HepG2 (cell line): ENCODE results near the gene KCNA1. TPM values are rescaled to one million over a fixed set of nuclear protein-coding genes. Genes with fewer than 3 reads are reported as not detected.

ENCODE experiments used
- ATAC-seq: fragments of 200-7000 bp; cut with Tn5 transposase; 3 replicates; pipeline ENCODE4 v1.9.1; 2020; ENCODE audit warnings: mild to moderate bottlenecking, moderate library complexity
- BruUV-seq: library from RNA; stranded (reverse); fragments of 400-500 nt; replicated peaks from 2 replicates; lab custom pipeline; 2021; lab: Mats Ljungman, UMichigan
- CTCF ChIA-PET: fragments of 300-600 bp; formaldehyde crosslinking; extraction: SDS; loops from one replicate; lab custom pipeline; 2021; ENCODE audit warnings: low total read pairs, inconsistent platforms, low intra/inter-chr PET ratio; lab: Yijun Ruan, JAX
- POLR2A ChIA-PET: fragments of 350-600 bp; sonication (Branson Sonifier 250); formaldehyde crosslinking; loops from one replicate; lab custom pipeline; 2020; ENCODE audit warnings: antibody characterized with exemption, inconsistent platforms; lab: Yijun Ruan, JAX
- DNase-seq: peaks from one replicate; pipeline ENCODE4 v3.0.0-alpha.2; 2015; ENCODE audit warnings: low spot score
- FAIRE-seq: peaks from 3 replicates; lab custom pipeline; 2011; peaks lifted over from hg19 to GRCh38; lab: Jason Lieb, UNC
- H2AFZ ChIP-seq: one replicate; pipeline ENCODE4 v1.6.1; 2011; ENCODE audit warnings: low read length, inconsistent platforms
- H3K27ac ChIP-seq: fragments of 300-600 bp; 3 replicates; pipeline ENCODE4 v1.8.0; 2011; ENCODE audit warnings: mixed run types, mild to moderate bottlenecking, mixed read lengths, low read length, inconsistent platforms; ENCODE audit not compliant: insufficient read depth; ENCODE audit errors: extremely low read length
- H3K27me3 ChIP-seq, 2 experiments: fragments of 200-600 bp in 1 of 2; 2 replicates in 1 of 2; 3 replicates in 1 of 2; pipeline versions ENCODE4 v1.6.0 to v1.8.0; 2011; ENCODE audit warnings: low read length in 2 of 2, mild to moderate bottlenecking in 2 of 2, moderate library complexity in 2 of 2, inconsistent platforms in 1 of 2; ENCODE audit not compliant: insufficient read depth in 2 of 2, control insufficient read depth in 1 of 2
- H3K36me3 ChIP-seq, 2 experiments: fragments of 200-600 bp in 1 of 2; replicated peaks in 1 of 2; 2 replicates in 1 of 2; 3 replicates in 1 of 2; pipeline versions ENCODE4 v1.5.1 to v1.8.0; 2011; ENCODE audit warnings: low read length in 2 of 2, inconsistent platforms in 1 of 2; ENCODE audit not compliant: insufficient read depth in 2 of 2, control insufficient read depth in 1 of 2
- H3K4me1 ChIP-seq: 2 replicates; pipeline ENCODE4 v1.5.1; 2012; ENCODE audit warnings: low read length, inconsistent platforms; ENCODE audit not compliant: insufficient read depth
- H3K4me2 ChIP-seq: 2 replicates; pipeline ENCODE4 v1.6.0; 2011; ENCODE audit warnings: low read depth, low read length, inconsistent platforms
- H3K4me3 ChIP-seq, 3 experiments: fragments of 200-600 bp in 1 of 3; sonication (generic), shearing (Covaris generic) in 1 of 3; replicated peaks in 1 of 3; 2 replicates each; pipeline ENCODE4 v1.5.1; 2011 to 2016; ENCODE audit warnings: low read length in 3 of 3, inconsistent platforms in 2 of 3, low read depth in 2 of 3, mild to moderate bottlenecking in 2 of 3, control low read depth in 1 of 3, mixed read lengths in 1 of 3; ENCODE audit not compliant: insufficient read depth in 1 of 3
- H3K79me2 ChIP-seq: one replicate; pipeline ENCODE4 v1.6.1; 2011; ENCODE audit warnings: low read length, inconsistent platforms; ENCODE audit not compliant: insufficient read depth
- H3K9ac ChIP-seq: 2 replicates; pipeline ENCODE4 v1.6.0; 2011; ENCODE audit warnings: mild to moderate bottlenecking, low read depth, low read length, inconsistent platforms; ENCODE audit not compliant: insufficient read depth
- H3K9me3 ChIP-seq: 2 replicates; pipeline ENCODE4 v1.5.1; 2012; ENCODE audit warnings: mild to moderate bottlenecking, low read length
- H4K20me1 ChIP-seq: 2 replicates; pipeline ENCODE4 v1.6.0; 2011; ENCODE audit warnings: inconsistent platforms, mild to moderate bottlenecking, low read length, moderate library complexity; ENCODE audit not compliant: insufficient read depth
- CBX2 ChIP-seq, 2 experiments: fragments of 200-600 bp in 1 of 2; sonication (generic); formaldehyde crosslinking in 1 of 2; IDR thresholded peaks; 2 replicates each; pipeline versions ENCODE4 v1.7.0 to v1.8.1; 2018 to 2022; ENCODE audit warnings: low read depth in 2 of 2, low read length in 1 of 2, mild to moderate bottlenecking in 1 of 2, missing genetic modification reagents in 1 of 2
- HNRNPUL1 ChIP-seq: fragments of 200-400 bp; formaldehyde crosslinking; IDR thresholded peaks from 2 replicates; pipeline ENCODE4 v1.6.1; 2017; ENCODE audit warnings: low read depth, mild to moderate bottlenecking, low read length, moderate library complexity
- IRF2 ChIP-seq: IDR thresholded peaks from 2 replicates; pipeline ENCODE4 v1.6.1; 2018; ENCODE audit warnings: missing genetic modification reagents, missing compliant biosample characterization
- KDM5A ChIP-seq: fragments of 200-600 bp; sonication (generic); IDR thresholded peaks from 2 replicates; pipeline ENCODE4 v1.7.0; 2018; ENCODE audit warnings: antibody characterized with exemption, mild to moderate bottlenecking, low read length, borderline replicate concordance
- MED8 ChIP-seq: sonication (generic); formaldehyde crosslinking; IDR thresholded peaks from 2 replicates; pipeline ENCODE4 v1.8.1; 2023; ENCODE audit warnings: mild to moderate bottlenecking, missing genetic modification reagents; ENCODE audit not compliant: insufficient replicate concordance
- PPARG ChIP-seq: conservative IDR thresholded peaks from 2 replicates; pipeline ENCODE4 v1.6.1; 2016; ENCODE audit warnings: missing biosample characterization, missing genetic modification reagents
- PRDM4 ChIP-seq: sonication (generic); formaldehyde crosslinking; IDR thresholded peaks from 2 replicates; pipeline ENCODE4 v1.9.0; 2021; ENCODE audit warnings: missing genetic modification reagents, borderline replicate concordance
- TRIM24 ChIP-seq: sonication (generic); formaldehyde crosslinking; IDR thresholded peaks from 2 replicates; pipeline ENCODE4 v1.8.0; 2022; ENCODE audit warnings: mild to moderate bottlenecking, missing genetic modification reagents
- ZNF160 ChIP-seq: sonication (generic); formaldehyde crosslinking; IDR thresholded peaks from 2 replicates; pipeline ENCODE4 v1.8.0; 2022; ENCODE audit warnings: mild to moderate bottlenecking, inconsistent platforms, missing genetic modification reagents
- ZNF235 ChIP-seq: sonication (generic); formaldehyde crosslinking; IDR thresholded peaks from 2 replicates; pipeline ENCODE4 v1.8.1; 2023; ENCODE audit warnings: mild to moderate bottlenecking, missing genetic modification reagents, borderline replicate concordance
- ZNF331 ChIP-seq: sonication (generic); formaldehyde crosslinking; IDR thresholded peaks from 2 replicates; pipeline ENCODE4 v1.4.0; 2020; ENCODE audit warnings: missing genetic modification reagents
- ZNF441 ChIP-seq: sonication (generic); formaldehyde crosslinking; IDR thresholded peaks from 2 replicates; pipeline ENCODE4 v1.7.0; 2021; ENCODE audit warnings: missing genetic modification reagents, borderline replicate concordance
- WGBS: methylation state at CpG from one replicate; pipeline ENCODE4 v1.1.6; 2017; ENCODE audit warnings: low lambda C conversion rate; 5-methylcytosine and 5-hydroxymethylcytosine counted together
- in situ Hi-C: cut with HindIII; loops from 2 replicates; pipeline ENCODE4 v1.10.0; 2017; ENCODE audit warnings: low pct_unique_long_range_greater_than_20kb; ENCODE audit not compliant: extremely low pct_ligation_motif_present
- intact Hi-C: fragments of 100-400 bp; cut with micrococcal nuclease; formaldehyde crosslinking; loops from one replicate; pipeline ENCODE4 v1.10.0; 2022; ENCODE audit not compliant: unreplicated experiment
- polyA plus RNA-seq, 8 experiments: library from polyadenylated mRNA; depleted of rRNA in 3 of 8; stranded (reverse) in 7 of 8; unstranded in 1 of 8; fragments of >200 nt; fragmentation: Illumina TruSeq in 4 of 8; extraction: Trizol in 4 of 8; gene quantifications; 2 replicates each; pipeline versions ENCODE4 v1.2.1 to v1.2.3, GENCODE V29; 2011 to 2016; ENCODE audit warnings: low read depth in 4 of 8, missing spikeins in 1 of 8, mixed read lengths in 1 of 8; ENCODE audit not compliant: insufficient read depth in 1 of 8
- total RNA-seq, 5 experiments: library from RNA; depleted of rRNA; stranded (reverse); fragments of >200 nt; fragmentation: Illumina TruSeq; extraction: Trizol; gene quantifications; 2 replicates each; pipeline ENCODE4 v1.2.3, GENCODE V29; 2016; ENCODE audit warnings: low read depth in 1 of 5
- TF ChIP-seq, protein P1 (sequence below): IDR thresholded peaks from 2 replicates; pipeline ENCODE4 v1.6.1; 2012; ENCODE audit warnings: low read depth, low read length, improper control_type of control experiment
- TF ChIP-seq, protein P2 (sequence below): sonication (generic); formaldehyde crosslinking; IDR thresholded peaks from 2 replicates; pipeline ENCODE4 v1.5.1; 2020; ENCODE audit warnings: missing genetic modification reagents, mild to moderate bottlenecking, borderline replicate concordance
- TF ChIP-seq, protein P3 (sequence below): sonication (generic); formaldehyde crosslinking; conservative IDR thresholded peaks from 2 replicates; pipeline ENCODE4 v1.4.0; 2020; ENCODE audit warnings: missing genetic modification reagents

The KCNA1 gene
- total and polyA plus RNA-seq, 2 of the 13 experiments (the other 11 are each of a cell fraction or from before 2014, with no cell fraction given), result not detected

DNA sequence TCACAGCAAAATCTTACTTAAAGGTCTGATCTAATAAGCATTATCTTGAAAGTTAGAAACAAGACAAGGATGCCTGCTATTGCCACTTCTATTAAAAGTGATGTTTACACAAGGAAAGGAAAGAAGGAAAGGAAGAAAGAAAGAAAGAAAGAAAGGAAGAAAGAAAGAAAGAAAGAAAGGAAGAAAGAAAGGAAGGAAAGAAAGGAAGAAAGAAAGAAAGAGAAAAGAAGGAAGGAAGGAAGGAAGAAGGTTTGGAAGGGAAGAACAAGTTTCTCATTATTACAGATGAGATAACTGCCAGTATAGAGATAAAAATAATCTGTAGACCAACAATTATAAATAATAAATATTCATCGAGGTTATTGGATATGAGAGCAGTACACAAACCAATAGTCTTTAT lies 35.8 kb upstream of the KCNA1 start:
- no peak overlapping the region for H3K4me2 ChIP-seq
- H3K27ac ChIP-seq, result no peak overlapping the region
- ATAC-seq (no peak), DNase-seq (no peak), FAIRE-seq (no peak)
- H3K9ac ChIP-seq, result no peak overlapping the region
- H3K36me3 ChIP-seq, result no peaks in the 10 kb centered on the region
- in situ Hi-C loops, result no loop called here
- H3K79me2 ChIP-seq, result no peaks in the 10 kb centered on the region
- H3K9me3 ChIP-seq, result peaks cover 9% of the 10 kb centered on the region; the same call in 1 of the 2 replicates
- no TSS peak for BruUV-seq
- H3K27me3 ChIP-seq, result no peaks in the 10 kb centered on the region; a peak in 1 of 5 replicates
- H3K4me3 ChIP-seq, result no peak overlapping the region
- WGBS, result 0% methylated on average over 1 of the region's 1 CpG
- no peaks in the 10 kb centered on the region for H3K4me1 ChIP-seq
- intact Hi-C loops, result no loop called here
- H4K20me1 ChIP-seq, result no peaks in the 10 kb centered on the region
- CTCF ChIA-PET, result no interaction called here
- POLR2A ChIA-PET, result no interaction called here
- no peak overlapping the region for H2AFZ ChIP-seq
- TF ChIP-seq, protein P1, sequence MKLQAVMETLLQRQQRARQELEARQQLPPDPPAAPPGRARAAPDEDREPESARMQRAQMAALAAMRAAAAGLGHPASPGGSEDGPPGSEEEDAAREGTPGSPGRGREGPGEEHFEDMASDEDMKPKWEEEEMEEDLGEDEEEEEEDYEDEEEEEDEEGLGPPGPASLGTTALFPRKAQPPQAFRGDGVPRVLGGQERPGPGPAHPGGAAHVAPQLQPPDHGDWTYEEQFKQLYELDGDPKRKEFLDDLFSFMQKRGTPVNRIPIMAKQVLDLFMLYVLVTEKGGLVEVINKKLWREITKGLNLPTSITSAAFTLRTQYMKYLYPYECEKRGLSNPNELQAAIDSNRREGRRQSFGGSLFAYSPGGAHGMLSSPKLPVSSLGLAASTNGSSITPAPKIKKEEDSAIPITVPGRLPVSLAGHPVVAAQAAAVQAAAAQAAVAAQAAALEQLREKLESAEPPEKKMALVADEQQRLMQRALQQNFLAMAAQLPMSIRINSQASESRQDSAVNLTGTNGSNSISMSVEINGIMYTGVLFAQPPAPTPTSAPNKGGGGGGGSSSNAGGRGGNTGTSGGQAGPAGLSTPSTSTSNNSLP, result no peak
- no peak for TF ChIP-seq ZNF235 (CRISPR knock-in tag)
- TF ChIP-seq KDM5A, result no peak
- TF ChIP-seq TRIM24, result no peak
- TF ChIP-seq ZNF160, result no peak
- TF ChIP-seq HNRNPUL1, result no peak
- no peak for TF ChIP-seq MED8 (CRISPR knock-in tag)
- TF ChIP-seq, protein P2, sequence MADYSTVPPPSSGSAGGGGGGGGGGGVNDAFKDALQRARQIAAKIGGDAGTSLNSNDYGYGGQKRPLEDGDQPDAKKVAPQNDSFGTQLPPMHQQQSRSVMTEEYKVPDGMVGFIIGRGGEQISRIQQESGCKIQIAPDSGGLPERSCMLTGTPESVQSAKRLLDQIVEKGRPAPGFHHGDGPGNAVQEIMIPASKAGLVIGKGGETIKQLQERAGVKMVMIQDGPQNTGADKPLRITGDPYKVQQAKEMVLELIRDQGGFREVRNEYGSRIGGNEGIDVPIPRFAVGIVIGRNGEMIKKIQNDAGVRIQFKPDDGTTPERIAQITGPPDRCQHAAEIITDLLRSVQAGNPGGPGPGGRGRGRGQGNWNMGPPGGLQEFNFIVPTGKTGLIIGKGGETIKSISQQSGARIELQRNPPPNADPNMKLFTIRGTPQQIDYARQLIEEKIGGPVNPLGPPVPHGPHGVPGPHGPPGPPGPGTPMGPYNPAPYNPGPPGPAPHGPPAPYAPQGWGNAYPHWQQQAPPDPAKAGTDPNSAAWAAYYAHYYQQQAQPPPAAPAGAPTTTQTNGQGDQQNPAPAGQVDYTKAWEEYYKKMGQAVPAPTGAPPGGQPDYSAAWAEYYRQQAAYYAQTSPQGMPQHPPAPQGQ, result no peak
- TF ChIP-seq ZNF331 (CRISPR knock-in tag), result no peak
- no peak for TF ChIP-seq PRDM4 (CRISPR knock-in tag)
- no peak for TF ChIP-seq IRF2
- no peak for TF ChIP-seq CBX2 (IDR thresholded peaks at IDR 0.05; ENCODE audit: low read depth, low read length)
- no peak for TF ChIP-seq CBX2 (CRISPR knock-in tag; IDR thresholded peaks at IDR 0.05; ENCODE audit: low read depth)
- TF ChIP-seq ZNF441 (CRISPR knock-in tag), result no peak
- TF ChIP-seq, protein P3, sequence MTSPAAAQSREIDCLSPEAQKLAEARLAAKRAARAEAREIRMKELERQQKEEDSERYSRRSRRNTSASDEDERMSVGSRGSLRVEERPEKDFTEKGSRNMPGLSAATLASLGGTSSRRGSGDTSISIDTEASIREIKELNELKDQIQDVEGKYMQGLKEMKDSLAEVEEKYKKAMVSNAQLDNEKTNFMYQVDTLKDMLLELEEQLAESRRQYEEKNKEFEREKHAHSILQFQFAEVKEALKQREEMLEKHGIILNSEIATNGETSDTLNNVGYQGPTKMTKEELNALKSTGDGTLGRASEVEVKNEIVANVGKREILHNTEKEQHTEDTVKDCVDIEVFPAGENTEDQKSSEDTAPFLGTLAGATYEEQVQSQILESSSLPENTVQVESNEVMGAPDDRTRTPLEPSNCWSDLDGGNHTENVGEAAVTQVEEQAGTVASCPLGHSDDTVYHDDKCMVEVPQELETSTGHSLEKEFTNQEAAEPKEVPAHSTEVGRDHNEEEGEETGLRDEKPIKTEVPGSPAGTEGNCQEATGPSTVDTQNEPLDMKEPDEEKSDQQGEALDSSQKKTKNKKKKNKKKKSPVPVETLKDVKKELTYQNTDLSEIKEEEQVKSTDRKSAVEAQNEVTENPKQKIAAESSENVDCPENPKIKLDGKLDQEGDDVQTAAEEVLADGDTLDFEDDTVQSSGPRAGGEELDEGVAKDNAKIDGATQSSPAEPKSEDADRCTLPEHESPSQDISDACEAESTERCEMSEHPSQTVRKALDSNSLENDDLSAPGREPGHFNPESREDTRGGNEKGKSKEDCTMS (CRISPR knock-in tag), result no peak
- no peak for TF ChIP-seq PPARG (CRISPR knock-in tag)
